Lower leg skin (tissue), 3 donors: ENCODE data around the gene DTL.

Source experiments
- CTCF ChIP-seq, 3 donors: fragments of 450-650 bp; IDR thresholded peaks; one replicate each; pipeline ENCODE4 v1.5.1; 2016; ENCODE audit warnings: antibody characterized with exemption in 3 of 3, mild to moderate bottlenecking in 3 of 3, moderate library complexity in 2 of 3
- POLR2A ChIP-seq, 2 donors: fragments of 450-650 bp; IDR thresholded peaks; one replicate each; pipeline ENCODE4 v1.6.1; 2016 to 2017; ENCODE audit warnings: antibody characterized with exemption in 2 of 2, mild to moderate bottlenecking in 1 of 2, moderate library complexity in 1 of 2

DNA sequence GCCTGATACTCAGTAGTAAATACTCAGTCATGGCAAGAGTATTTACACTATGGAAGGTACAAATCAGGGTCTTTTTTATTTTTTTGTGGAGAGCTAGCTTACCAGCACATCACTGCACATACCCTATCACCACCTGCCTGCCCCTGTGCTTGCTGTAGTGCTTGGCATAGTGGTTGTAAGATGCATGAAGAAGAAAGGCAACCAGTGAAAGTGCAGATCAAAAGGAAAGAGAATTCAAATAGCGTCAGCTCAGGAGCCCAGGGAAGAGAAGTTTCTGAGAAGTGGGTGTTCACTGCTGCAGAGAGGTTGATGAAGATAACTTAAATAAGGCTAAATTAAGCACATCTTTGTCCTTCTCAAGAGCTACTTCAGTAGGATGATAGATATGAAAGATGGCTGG is 76.0 kb downstream of the DTL start:
- TF ChIP-seq CTCF (IDR thresholded peaks at IDR 0.05): no peak
- TF ChIP-seq POLR2A (IDR thresholded peaks at IDR 0.05): no peak
